ENCODE measurements around the gene RAP1GDS1.

DNA sequence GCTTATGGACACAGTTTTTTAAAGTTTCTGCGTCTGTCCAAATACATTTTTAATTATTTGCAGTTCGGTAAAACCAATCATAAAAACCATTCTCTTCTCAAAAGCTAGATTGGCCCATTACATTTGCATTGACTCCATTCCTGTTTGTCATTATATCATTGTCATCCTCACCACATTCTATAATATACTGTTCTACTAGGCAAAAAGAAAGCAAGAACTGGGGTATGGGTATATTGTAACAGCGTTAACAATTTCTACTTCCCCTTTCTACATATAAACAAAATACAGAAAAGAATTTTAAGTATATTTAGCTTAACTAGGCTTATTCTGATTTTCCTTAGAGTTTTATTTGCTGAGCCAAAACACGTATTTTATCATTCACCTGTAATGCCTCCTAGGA lies 91.8 kb downstream of the RAP1GDS1 start:
- no peak for TF ChIP-seq ZNF274 (CRISPR knock-in tag; IDR thresholded peaks at IDR 0.05)
- TF ChIP-seq TAF1 (CRISPR knock-in tag; IDR thresholded peaks at IDR 0.05), result no peak

All from HepG2 (cell line).